ENCODE results near the gene ZNF646. TPM values are rescaled to one million over a fixed set of nuclear protein-coding genes. Genes with fewer than 3 reads are reported as not detected.

The ZNF646 gene
- total RNA-seq, 4 donors from 2014 or later = 8.1 to 18.0 (median 11.9) TPM

DNA sequence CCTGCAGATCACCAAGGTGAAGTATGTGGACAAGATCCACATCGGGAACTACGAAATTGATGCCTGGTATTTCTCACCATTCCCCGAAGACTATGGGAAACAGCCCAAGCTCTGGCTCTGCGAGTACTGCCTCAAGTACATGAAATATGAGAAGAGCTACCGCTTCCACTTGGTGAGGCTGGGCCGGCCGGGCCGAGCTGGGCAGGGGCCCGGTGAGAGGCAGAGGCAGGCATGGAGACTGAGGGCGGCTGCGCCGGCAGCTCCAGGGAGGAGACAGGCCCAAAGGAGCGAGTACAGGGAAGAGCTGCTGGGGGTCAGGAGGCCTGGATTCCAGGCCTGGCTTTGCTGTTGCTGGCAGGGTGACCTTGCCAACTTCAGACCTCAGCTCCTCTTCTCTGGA, 53.0 kb downstream of the ZNF646 start:
- ATAC-seq (ENCODE audit: low FRiP score) (no peak), DNase-seq (ENCODE audit: low spot score) (no peak)
- TF ChIP-seq CTCF (IDR thresholded peaks at IDR 0.05) = no peak

- ATAC-seq (ENCODE audit: low FRiP score) (peak; percentile 4), DNase-seq (ENCODE audit: low spot score) (no peak)
- no peak for TF ChIP-seq CTCF (IDR thresholded peaks at IDR 0.05)
These were observed 54.7 kb downstream of the ZNF646 start for GRCh38 chr16:31128711-31129567.

GRCh38 chr16:31129568-31130335, 55.5 kb downstream of the ZNF646 start:
- DNase-seq (ENCODE audit: low spot score) (peak; percentile 65), ATAC-seq (ENCODE audit: low FRiP score) (peak; percentile 82)
- no peak for TF ChIP-seq CTCF (IDR thresholded peaks at IDR 0.05)

DNA sequence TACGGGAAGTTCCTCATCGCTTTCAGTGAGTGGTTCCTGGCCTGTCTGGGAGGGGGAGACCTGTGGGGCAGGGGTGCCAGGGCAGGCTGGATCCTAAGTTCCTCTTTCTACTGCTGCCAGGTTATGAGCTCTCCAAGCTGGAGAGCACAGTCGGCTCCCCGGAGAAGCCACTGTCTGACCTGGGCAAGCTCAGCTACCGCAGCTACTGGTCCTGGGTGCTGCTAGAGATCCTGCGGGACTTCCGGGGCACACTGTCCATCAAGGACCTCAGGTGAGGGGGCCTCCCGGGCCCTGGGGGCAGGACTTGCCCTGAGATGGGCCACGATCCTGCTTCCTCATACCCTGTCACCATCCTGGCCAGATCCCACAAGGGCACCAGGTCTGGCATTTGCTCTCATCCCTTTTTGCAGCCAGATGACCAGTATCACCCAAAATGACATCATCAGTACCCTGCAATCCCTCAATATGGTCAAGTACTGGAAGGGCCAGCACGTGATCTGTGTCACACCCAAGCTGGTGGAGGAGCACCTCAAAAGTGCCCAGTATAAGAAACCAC, 56.2 kb downstream of the ZNF646 start:
- ATAC-seq (ENCODE audit: low FRiP score) (peak; percentile 17), DNase-seq (ENCODE audit: low spot score) (no peak)
- no peak for TF ChIP-seq CTCF (IDR thresholded peaks at IDR 0.05)

DNA sequence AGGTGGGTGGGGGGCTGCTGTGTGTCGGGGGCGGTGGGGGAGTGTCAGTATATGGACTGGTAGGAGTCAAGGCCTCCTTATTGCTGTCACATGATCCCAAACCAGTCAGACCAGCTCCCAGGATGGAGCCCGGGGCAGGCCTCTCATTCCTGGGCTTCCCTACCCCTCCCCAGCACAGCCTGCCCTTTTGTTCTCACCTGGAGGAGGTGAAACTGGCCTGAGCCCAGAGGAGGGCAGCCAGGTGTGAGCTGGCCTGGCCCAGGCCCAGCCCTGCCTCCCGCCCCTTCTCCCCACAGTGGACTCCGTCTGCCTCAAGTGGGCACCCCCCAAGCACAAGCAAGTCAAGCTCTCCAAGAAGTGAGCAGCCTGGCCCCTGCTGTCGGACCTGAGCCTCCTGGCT, 56.7 kb downstream of the ZNF646 start:
- TF ChIP-seq CTCF (IDR thresholded peaks at IDR 0.05) = no peak
- ATAC-seq (ENCODE audit: low FRiP score) (no peak), DNase-seq (ENCODE audit: low spot score) (no peak)

GRCh38 chr16:31131416-31131815, 57.2 kb downstream of the ZNF646 start:
- no peak for TF ChIP-seq CTCF (IDR thresholded peaks at IDR 0.05)
- no peak for ATAC-seq (ENCODE audit: low FRiP score)
- no peak for DNase-seq (ENCODE audit: low spot score)

Data from omental fat pad (tissue), 4 donors.